HG03045 (cell line): ENCODE results near the gene DGUOK.

ENCODE experiments used
- ATAC-seq: cut with Tn5 transposase; IDR thresholded peaks from one replicate; pipeline ENCODE4 v1.9.1; 2021; ENCODE audit warnings: mild to moderate bottlenecking, moderate library complexity; ENCODE audit not compliant: unreplicated experiment

Gene DGUOK

GRCh38 chr2:73946215-73946614, 19.5 kb downstream of the DGUOK start:
- no peak for ATAC-seq

DNA sequence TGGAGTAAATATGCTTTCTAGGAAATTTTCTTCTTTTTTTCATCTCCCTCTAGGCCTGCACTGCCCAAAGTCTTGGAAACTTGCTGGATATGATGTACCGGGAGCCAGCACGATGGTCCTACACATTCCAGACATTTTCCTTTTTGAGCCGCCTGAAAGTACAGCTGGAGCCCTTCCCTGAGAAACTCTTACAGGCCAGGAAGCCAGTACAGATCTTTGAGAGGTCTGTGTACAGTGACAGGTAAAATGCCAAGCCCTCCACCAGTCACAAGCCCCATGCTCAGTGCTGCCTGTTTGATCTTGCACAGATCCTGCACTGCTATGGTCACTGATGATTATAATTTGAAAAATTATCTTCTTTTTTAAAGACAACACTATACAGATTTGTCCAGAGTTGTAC, 20.0 kb downstream of the DGUOK start:
- ATAC-seq: no peak

DNA sequence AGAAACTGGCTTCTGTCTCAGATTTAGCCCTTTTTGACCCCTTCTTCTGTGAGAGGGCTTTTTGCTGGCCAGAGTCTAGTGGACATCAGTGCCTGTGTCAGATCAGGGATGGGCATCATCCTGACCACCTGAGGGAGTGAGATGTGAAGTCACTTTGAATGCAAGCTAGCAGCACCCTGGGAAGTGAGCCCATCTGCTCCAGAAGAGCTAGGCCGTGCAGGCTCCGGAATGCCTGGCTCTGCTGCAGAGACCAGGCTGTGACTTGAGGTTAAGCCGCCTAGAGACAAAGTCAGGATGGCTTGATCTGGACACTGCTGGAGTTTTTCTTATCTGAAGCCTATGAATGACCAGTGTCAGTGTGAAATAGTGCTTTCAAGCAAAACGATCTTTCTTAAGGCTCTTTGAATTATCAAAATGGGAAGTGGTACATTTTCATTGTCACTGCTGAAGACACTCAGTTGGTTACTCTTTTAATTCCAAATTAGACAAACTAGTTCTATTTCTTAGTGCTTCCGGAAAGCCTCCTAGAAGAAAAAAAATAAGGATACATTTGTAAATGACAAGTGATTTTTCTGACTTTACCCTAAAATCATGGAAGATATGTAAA, 20.8 kb downstream of the DGUOK start:
- no peak for ATAC-seq

- no peak for ATAC-seq
These were observed 23.1 kb downstream of the DGUOK start for GRCh38 chr2:73949802-73950201.

DNA sequence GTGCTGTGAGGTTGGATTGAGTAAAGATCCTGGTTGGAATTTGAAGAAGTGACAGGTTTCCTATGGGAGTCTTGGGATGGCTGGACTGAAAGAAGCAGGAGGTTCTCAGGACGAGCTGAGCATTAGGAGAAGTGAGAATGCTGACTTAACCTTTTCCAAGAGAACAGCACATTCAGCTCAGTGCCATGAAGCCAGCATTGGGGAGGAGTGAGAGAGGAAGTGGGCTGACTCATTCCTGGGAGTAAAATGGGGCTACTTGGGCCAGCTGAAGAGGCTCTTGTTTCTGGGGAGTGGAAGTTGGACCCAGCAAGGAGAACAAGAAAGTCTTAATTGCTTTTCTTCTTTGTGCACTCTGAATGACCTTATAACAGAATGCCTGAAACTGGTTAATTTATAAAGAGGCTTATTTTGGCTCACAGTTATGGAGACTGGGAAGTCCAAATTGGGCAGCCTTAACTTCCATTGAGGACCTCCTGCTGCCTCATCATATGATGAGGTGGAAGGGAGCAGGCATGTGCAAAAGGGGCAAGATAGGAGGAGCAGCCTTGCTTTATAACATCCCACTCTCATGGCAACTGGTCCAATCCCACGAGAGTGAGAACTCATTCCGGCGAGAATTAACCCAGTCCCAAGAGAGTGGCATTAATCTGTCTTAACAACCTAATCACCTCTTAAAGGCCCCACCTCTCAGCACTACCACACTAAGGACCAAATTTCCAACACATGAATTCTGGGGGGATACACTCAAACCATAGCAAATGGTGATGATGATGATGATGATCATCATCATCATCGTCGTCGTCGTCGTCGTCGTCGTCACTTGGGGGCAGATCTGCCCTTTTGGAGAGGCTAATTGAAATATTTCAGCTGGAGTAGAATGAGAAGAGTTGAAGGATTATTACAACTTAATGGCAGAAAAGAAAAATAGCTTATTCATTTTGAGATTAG, 26.1 kb downstream of the DGUOK start:
- no peak for ATAC-seq

GRCh38 chr2:73956218-73956865, 29.7 kb downstream of the DGUOK start:
- ATAC-seq: no peak

- ATAC-seq: no peak
These were observed 34.6 kb downstream of the DGUOK start for GRCh38 chr2:73961274-73961673.

- no peak for ATAC-seq
These were observed 35.3 kb downstream of the DGUOK start for GRCh38 chr2:73961823-73962615.

DNA sequence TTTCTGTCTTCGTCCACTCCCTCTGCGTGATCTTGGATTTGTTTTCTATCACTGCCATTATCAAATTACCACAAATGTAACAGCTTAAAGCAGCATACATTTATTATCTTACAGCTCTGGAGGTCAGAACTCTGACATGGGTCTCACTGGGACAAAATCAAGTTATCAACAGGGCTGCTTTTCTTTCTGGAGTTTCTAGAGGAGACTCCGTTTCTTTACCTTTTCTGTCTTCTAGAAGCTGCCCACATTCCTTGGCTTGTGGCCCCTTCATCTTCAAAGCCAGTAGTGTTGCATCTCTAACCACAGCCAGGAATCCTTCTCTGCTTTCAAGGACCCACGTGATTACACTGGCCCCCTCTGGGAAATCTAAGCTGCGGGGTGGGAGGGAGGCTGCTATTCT, 36.1 kb downstream of the DGUOK start:
- no peak for ATAC-seq

DNA sequence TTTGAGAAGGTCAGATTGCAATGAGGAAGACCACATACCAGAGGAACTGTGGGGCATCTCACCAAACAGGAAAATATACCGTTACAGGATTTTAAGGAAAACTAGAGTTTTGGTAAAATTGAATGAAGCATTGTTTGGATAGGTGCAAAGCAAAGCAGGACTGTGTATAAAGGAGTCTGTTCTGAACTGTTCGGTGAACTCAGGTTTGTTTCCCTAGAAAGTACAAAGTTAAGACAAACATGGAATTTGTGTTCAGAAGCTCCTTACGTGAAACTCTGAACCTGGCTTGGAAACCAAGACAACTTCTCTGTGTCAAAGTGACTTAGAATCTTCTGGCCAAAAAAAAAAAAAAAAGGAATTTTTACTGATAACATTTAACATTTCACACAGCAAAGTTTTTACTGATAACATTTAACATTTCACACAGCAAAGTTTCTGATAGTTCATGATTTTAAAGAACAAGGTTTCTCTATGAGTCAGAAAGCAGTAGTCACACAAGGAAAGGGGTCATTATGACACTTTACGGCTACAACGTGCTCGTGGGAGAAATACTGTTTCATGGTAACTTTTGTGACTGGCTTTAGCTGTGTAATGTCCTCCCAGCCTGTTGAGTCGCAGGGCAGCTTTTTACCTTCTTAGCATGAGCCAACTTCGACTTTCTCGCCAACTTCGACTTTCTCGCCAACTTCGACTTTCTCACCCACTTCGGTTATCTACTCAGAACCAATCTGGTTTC, 36.9 kb downstream of the DGUOK start:
- ATAC-seq: no peak

DNA sequence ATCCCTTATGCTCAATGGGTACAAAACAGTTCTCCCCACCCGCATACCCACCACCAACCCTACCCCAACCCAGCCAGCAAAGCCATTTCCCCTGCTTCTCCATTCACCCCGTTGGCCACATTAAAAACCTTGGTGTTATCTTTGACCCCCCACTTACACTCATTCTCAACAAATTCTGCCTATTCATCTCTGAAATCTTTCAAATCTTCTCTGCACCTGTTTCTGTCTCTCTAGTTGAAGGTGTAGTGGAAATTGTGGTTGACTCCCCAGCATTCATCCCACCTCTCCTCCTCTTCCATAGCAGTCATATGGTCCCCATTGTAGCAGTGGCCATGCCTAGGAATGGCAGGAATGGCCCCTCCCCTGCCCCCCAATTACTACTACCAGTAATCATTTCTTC, 37.5 kb downstream of the DGUOK start:
- no peak for ATAC-seq

DNA sequence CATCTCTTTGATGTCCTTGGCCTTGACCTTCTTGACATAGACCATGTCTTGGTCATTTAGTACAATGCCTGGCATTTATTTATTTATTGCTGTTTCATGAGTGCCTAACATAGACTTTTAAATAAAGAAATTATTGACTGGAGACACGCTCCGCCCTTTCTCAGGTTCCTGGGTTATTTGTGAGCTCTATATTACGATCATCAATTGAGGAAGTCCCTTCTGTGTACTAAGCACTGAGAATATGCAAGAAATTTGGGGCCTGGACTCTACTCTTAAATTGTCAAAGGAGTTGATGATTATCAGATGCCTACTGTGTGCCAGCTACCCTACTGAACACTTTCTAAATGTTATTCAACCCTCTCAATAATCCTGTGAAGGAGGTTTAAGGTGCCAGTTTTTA, 38.4 kb downstream of the DGUOK start:
- no peak for ATAC-seq

DNA sequence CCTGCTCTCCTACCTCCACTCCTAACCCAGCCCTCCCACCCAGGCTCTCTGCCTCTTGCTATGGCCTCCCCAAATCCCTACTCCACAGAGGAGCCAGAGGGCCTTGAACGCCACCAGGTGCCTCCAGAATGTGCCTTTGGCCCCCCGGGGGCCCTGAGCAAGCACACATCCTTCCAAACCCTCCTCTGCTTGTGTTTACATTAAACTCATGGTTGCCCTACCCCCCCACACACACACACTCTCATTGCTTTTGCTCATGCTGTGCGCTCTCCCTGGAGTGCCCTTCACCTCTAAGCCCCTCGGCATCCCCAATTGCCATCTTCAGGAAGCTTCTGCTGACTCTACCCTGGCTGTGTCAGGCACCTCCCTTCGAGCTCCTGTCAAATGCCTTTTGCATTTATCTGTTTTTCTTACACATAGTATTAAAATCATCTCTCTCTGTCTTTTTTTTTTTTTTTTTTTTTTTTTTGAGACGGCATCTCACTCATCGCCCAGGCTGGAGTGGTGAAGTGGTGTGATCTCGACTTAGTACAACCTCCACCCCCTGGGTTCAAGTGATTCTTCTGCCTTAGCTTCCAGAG, 41.8 kb downstream of the DGUOK start:
- no peak for ATAC-seq

- no peak for ATAC-seq
These were observed 42.7 kb downstream of the DGUOK start for GRCh38 chr2:73969356-73969755.

- peak; percentile 10 for ATAC-seq
These were observed 43.6 kb downstream of the DGUOK start for GRCh38 chr2:73970141-73970803.

DNA sequence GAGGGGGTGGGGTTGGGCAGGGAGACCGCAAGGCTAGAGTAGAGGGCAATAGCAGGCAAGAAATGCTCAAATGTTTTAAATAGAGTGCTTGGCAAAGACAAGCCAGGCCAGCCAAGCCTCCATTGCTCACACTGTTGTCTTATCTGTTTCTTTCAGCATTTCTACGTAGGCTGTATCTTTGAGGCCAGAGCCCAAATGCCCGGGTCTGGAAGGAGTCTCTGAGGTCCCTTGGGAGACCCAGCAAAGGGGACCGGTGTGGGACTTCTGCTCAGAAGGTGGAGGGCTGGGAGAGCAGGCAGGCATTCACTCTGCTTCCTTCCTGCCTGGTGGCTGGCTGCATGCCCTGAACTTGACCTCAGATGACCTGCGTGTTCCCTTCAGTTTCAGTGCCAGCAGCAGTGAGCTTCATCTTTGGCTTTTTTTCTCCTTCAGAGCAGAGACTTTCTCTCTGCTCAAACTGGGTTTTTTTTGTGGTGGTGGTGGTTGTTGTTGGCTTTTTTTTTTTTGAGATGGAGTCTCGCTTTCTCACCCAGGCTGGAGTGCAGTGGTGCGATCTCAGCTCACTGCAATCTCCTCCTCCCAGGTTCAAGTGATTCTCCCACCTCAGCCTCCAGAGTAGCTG, 44.3 kb downstream of the DGUOK start:
- ATAC-seq: peak; percentile 68

GRCh38 chr2:73971722-73972121, 45.0 kb downstream of the DGUOK start:
- ATAC-seq: no peak

GRCh38 chr2:73972846-73973245, 46.2 kb downstream of the DGUOK start:
- ATAC-seq: no peak

- ATAC-seq: no peak
These were observed 49.1 kb downstream of the DGUOK start for GRCh38 chr2:73975731-73976130.
